ENCODE results near the gene ANKRD22.

The ANKRD22 gene

DNA sequence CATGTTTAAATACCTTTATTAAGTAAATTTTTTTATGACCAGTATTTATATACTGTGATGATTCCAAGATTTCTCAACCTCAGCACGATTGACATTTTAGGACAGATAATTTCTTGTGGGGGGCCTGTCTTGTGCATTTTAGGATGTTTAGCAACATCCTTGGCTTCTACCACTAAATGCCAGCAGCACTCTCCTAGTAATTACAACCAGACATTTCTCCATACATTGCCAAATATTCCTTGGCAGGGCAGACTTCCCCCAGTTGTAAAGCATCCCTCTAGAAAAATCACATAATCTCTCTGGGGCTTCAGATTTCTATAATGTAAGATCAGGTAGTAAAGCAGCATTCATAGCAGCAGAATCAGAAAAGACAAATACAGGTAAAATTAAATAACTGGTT lies 56.9 kb downstream of the ANKRD22 start:
- peak; percentile 35 for DNase-seq

DNA sequence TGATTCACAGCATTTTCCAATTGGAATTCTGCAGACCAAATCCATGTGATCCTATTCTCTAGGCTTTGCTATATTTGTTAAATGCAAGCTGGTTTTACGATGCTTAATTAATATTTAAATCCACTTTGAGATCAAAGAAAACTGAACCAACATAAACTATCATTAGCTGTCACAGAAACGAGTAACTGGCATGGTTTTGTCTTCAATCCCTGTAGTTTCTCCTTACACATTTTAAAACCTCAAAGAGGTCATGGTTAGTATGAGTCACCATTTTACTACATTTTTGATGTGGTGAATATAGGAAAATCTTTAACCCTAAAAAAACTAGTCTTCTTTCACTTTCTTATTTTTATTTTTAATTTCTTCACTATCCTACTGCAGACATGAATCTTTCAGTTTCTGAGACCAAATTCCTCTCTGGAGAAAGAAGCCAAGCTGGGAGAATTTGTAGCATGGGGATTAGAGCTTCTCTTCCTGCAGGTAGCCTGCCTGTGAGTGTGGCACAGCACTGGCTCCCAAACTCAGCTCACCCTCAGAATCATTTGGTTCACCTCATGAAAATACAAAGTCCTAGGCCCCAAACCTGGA lies 57.8 kb downstream of the ANKRD22 start:
- peak; percentile 64 for DNase-seq

- DNase-seq: no peak
These were observed 59.0 kb downstream of the ANKRD22 start for GRCh38 chr10:88792661-88793060.

- DNase-seq: peak; percentile 36
These were observed 59.7 kb downstream of the ANKRD22 start for GRCh38 chr10:88791924-88792323.

DNA sequence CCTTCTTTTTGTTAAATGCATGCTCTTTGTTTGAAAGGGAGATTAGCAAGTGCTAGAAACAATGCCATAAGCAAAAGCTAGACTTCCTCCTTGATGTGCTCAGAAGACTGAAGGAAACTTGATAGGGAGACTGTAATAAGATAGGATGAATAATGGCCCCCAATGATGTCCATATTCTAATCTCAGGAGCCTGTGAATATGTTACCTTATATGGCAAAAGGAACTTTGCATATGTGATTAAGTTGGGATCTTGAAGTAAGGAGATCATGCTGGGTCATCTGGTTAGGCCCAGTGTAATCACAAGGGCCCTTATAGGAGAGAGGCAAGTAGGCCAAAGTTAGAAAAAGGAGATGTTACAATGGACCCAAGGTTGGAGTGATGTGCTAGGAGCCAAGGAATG lies 62.7 kb downstream of the ANKRD22 start:
- no peak for DNase-seq

- no peak for DNase-seq
These were observed 64.2 kb downstream of the ANKRD22 start for GRCh38 chr10:88787463-88787862.

DNA sequence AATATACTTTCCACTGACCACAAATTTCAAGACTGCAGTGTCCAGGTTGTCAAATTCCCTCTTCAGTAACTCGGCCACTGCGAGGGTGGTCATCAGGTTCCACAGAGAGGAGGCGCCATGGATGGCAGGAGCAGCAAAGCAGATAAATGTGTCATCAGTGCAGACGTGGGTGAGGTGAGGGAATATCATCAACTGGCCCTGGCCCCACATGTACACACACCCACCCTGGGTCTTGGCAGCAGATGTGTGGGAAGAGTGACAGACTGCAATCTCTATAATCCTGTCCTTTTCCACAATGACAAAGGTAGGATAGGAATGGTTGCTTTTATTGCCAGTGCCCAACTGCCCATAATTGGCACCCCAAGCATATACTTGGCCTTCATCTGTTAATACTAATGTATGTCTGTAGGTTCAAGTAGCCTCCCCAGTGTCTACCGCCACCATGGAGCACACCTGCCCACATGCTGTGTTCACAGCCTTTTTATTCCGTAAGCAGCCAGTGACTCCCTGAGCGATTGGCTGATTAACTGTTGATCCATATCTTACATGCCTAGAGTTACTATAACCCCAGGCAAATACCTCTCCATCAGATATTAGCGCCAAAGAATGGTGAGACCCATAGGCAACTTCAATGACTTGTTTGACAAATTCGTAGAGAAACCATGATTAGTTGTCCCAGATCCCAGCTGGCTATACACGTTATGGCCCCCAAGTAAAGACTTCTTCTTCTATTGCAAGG lies 65.4 kb downstream of the ANKRD22 start:
- no peak for DNase-seq

DNA sequence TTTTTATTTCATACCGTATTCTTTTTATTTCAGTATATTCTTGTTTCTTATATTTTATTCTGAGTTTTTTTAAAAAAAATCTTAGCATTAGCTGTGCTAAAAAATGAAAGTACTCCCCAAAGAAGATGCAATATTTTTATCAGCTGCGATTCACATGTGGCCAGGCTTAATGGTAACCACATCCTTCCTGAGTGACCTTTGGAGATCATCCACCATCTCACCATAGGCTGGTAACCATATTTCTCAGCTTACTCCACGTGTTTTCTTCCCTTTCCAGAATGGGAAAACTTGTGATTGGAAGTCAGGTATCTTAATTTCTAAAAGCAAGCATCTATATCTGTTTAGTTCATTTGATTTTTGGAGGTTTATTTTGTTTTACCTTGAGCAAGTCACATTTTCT lies 67.9 kb downstream of the ANKRD22 start:
- DNase-seq: peak; percentile 28

GRCh38 chr10:88782222-88782621 lies 69.4 kb downstream of the ANKRD22 start:
- no peak for DNase-seq

DNA sequence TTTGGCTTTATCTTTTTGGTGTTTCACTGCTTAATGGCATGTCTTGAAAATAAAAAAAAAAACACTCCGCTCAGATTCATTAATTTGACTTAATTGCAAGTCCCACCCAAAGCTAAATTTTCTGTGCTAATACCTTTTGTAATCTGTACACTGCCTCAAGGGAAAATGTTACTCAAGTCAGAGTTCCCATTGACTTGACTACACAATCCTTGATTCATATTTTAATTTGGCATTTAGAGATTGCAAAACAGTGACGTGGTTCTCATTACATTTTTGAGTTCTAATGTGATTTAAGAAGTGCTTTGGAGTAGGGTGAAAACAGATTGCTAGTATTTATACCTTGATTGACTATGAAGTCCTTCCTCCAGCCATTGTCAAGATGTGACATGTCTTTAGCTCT lies 70.4 kb downstream of the ANKRD22 start:
- no peak for DNase-seq
